Epithelial cell of umbilical artery (primary cell): ENCODE data around the gene NOB1. TPM values are rescaled to one million over a fixed set of nuclear protein-coding genes. Genes with fewer than 3 reads are reported as not detected.

Experiments used
- total RNA-seq: library from RNA; depleted of rRNA; stranded (reverse); fragments of >200 nt; gene quantifications from 2 replicates; pipeline ENCODE4 v1.2.3, GENCODE V29; 2014

Gene NOB1
- 22.7 and 24.8 TPM in 2 replicates for total RNA-seq

GRCh38 chr16:69754469-69755310 lies at the start of gene NOB1:
TSS of gene NOB1 (minus strand) at chr16:69754926. CDS start at chr16:69754910, 16 bp downstream.

GRCh38 chr16:69761983-69762813 lies 7.5 kb upstream of the NOB1 start, which contains the start of gene WWP2:
TSS of gene WWP2 (plus strand) at chr16:69762332. CDS start at chr16:69787011, 24,679 bp downstream.

DNA sequence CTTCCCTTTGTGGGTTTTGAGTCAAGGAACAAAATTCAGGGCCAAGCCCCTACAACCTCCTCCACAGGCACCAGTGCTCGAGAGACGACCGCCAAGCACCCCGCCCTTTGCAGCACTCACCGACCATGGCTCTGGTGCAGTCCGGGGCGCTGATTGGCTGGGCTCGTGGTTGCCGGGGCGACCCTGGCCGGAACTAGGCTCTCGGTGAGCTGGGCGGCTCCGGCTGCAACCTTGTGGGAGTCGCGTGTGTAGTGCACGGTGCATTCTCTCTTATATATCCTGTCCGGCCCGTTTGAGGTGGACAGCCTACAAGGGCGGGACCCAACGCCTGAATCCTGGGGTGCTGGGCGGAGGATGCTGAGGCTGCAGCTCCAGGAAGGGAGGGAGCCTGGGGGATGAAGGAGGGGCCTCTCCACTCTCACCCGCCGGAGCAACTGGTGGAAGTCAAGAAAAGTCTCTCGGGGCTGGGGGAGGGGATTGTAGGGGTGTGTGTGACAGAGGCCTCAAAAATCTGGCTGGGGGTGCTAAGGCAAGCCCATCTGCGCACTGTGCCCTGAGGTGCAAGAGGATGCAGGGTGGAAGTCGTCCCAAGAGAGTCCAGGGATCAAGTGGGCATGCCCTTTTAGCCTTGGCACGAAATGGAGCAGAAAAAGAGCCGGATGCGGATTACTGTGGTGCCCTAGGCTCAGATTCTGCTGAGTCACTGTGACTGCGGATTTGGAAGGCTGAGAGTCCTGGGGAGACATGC lies 28.2 kb downstream of the NOB1 start, which contains the start of gene NQO1:
NQO1 (minus strand) TSS at position 248 of the 748 bp plus-strand sequence; CDS start at position 127, 121 bp downstream.

Other genes with a start within 250 kb of the NOB1 start
- gene NFAT5, start 189.0 kb downstream of the NOB1 start, total RNA-seq, result 7.8 and 13.7 TPM in 2 replicates
- gene NQO1, start 28.4 kb downstream of the NOB1 start, total RNA-seq, result 250 and 426 TPM in 2 replicates
- gene WWP2, start 7.4 kb upstream of the NOB1 start, total RNA-seq, result 14.9 and 22.2 TPM in 2 replicates
- 0.61 TPM in 1 of 2 replicates, not detected in the other for gene CLEC18A, start 196.4 kb upstream of the NOB1 start, total RNA-seq